Adrenal gland (tissue), 12 donors: ENCODE data around the gene IFT88. TPM values are rescaled to one million over a fixed set of nuclear protein-coding genes. Genes with fewer than 3 reads are reported as not detected.

ENCODE experiments used
- DNase-seq, 7 donors: peaks; one replicate each; pipeline ENCODE4 v3.0.0-alpha.2; 2019 to 2020
- H3K27ac ChIP-seq, 5 donors: fragments of 200-600 bp; sonication (generic) in 4 of 5; 1 replicate in 3 of 5; 2 replicates in 2 of 5; pipeline versions ENCODE4 v1.5.1 to v1.8.0; 2016 to 2020; ENCODE audit warnings: mild to moderate bottlenecking in 1 of 5
- H3K27me3 ChIP-seq: fragments of 200-600 bp; 2 replicates; pipeline ENCODE4 v1.8.0; 2021
- H3K36me3 ChIP-seq, 2 donors: fragments of 200-600 bp; replicated peaks in 1 of 2; 1 replicate in 1 of 2; 2 replicates in 1 of 2; pipeline versions ENCODE4 v1.5.1 to v1.8.0; 2018 to 2022
- H3K4me1 ChIP-seq, 2 donors: fragments of 200-600 bp; replicated peaks in 1 of 2; 1 replicate in 1 of 2; 2 replicates in 1 of 2; pipeline versions ENCODE4 v1.5.1 to v1.8.0; 2018 to 2021
- H3K4me3 ChIP-seq, 4 donors: fragments of 200-600 bp; sonication (generic) in 3 of 4; one replicate each; pipeline ENCODE4 v1.5.1; 2016 to 2018
- H3K9me3 ChIP-seq, 3 donors: fragments of 200-600 bp; sonication (generic) in 1 of 3; replicated peaks in 1 of 3; 1 replicate in 2 of 3; 2 replicates in 1 of 3; pipeline versions ENCODE4 v1.5.1 to v1.8.0; 2016 to 2021
- CTCF ChIP-seq, 6 experiments: fragments of 450-650 bp in 4 of 6; fragments of 200-600 bp in 2 of 6; sonication (generic) in 1 of 6; IDR thresholded peaks; 1 replicate in 5 of 6; 2 replicates in 1 of 6; pipeline versions ENCODE4 v1.5.1 to v1.8.0; 2016 to 2021; ENCODE audit warnings: antibody characterized with exemption in 6 of 6, mild to moderate bottlenecking in 2 of 6, moderate library complexity in 1 of 6
- POLR2A ChIP-seq, 2 donors: fragments of 450-650 bp; IDR thresholded peaks; one replicate each; pipeline ENCODE4 v1.6.1; 2017; ENCODE audit warnings: antibody characterized with exemption in 2 of 2, mild to moderate bottlenecking in 2 of 2, moderate library complexity in 1 of 2
- WGBS, 4 donors: extraction: QIAGEN DNeasy Blood & Tissue Kit in 2 of 4; methylation state at CpG; one replicate each; pipeline versions ENCODE4 v1.1.5 to v1.1.7; 2013 to 2017; 5-methylcytosine and 5-hydroxymethylcytosine counted together
- intact Hi-C, 2 donors: fragments of 100-400 bp; cut with DNase I; formaldehyde crosslinking; loops; one replicate each; pipeline versions ENCODE4 v1.14.1 to v1.15.0; 2022 to 2023
- polyA plus RNA-seq, 3 donors: library from polyadenylated mRNA; stranded (reverse); fragments of 200-250 nt in 2 of 3; fragments of 350-450 nt in 1 of 3; fragmentation: Illumina TruSeq in 1 of 3; extraction: RNeasy Lipid Tissue Mini Kit (QIAGEN cat#74804) in 1 of 3; gene quantifications; one replicate each; pipeline ENCODE4 v1.2.3, GENCODE V29; 2013 to 2014
- total RNA-seq, 9 donors: library from RNA; depleted of rRNA in 4 of 9; stranded (reverse); fragments of >200 nt in 4 of 9; fragments of 120-200 nt in 1 of 9; fragmentation: NEBNext Ultra II Directional in 1 of 9; extraction: Animal tissue kit (Norgen Biotek cat#: 25700) in 1 of 9; gene quantifications; one replicate each; pipeline versions ENCODE4 v1.1.0 to v1.2.4, GENCODE V29; 2013 to 2023
- donor health status: healthy with polysubstance abuse.
- donor health status: Bipolar disorder and iron deficiency.
- donor health status: DM: yes; HTN: yes; CAD: no.
- donor health status: DM: no; HTN: no; CAD: no.
- donor health status: DM: no; HTN: no; CAD: no.
- donor health status: DM: yes; HTN: yes; CAD: no.

The IFT88 gene
- total and polyA plus RNA-seq, 12 donors = 7.0 to 22.9 (median 15.2) TPM

- no peak for DNase-seq
- Histone ChIP-seq H3K27ac (no peak overlapping the region), H3K4me3 (no peak overlapping the region), H3K9me3 (peaks cover 0 to 6% (median 0%) of the 10 kb centered on the region in 3 donors), H3K27me3 (no peaks in the 10 kb centered on the region), H3K36me3 (no peaks in the 10 kb centered on the region), H3K4me1 (no peaks in the 10 kb centered on the region)
- intact Hi-C loops = no loop called here
- WGBS, 4 donors = 93 to 98% (median 96%) methylated on average over 4 of the region's 4 CpGs
- TF ChIP-seq CTCF (IDR thresholded peaks at IDR 0.05) = no peak
- TF ChIP-seq POLR2A (IDR thresholded peaks at IDR 0.05) = no peak
These were observed 57.3 kb downstream of the IFT88 start for GRCh38 chr13:20624213-20624612.

- TF ChIP-seq POLR2A (IDR thresholded peaks at IDR 0.05) = no peak
- no peak for TF ChIP-seq CTCF (IDR thresholded peaks at IDR 0.05)
- H3K9me3 ChIP-seq = no peaks in the 10 kb centered on the region
- WGBS, 4 donors = 92 to 100% (median 95%) methylated on average over 3 of the region's 3 CpGs
- intact Hi-C loops = no loop called here
- DNase-seq = no peak
- H3K36me3 ChIP-seq = no peaks in the 10 kb centered on the region
- no peak overlapping the region for H3K27ac ChIP-seq
- H3K4me3 ChIP-seq = no peak overlapping the region
- no peaks in the 10 kb centered on the region for H3K27me3 ChIP-seq
- no peaks in the 10 kb centered on the region for H3K4me1 ChIP-seq
These were observed 66.8 kb downstream of the IFT88 start for GRCh38 chr13:20633802-20634201.

GRCh38 chr13:20636079-20636478 lies 69.1 kb downstream of the IFT88 start:
- Histone ChIP-seq H3K36me3 (no peaks in the 10 kb centered on the region), H3K4me1 (no peaks in the 10 kb centered on the region), H3K4me3 (no peak overlapping the region), H3K9me3 (no peaks in the 10 kb centered on the region), H3K27me3 (no peaks in the 10 kb centered on the region), H3K27ac (no peak overlapping the region)
- TF ChIP-seq CTCF (IDR thresholded peaks at IDR 0.05) = no peak
- no peak for TF ChIP-seq POLR2A (IDR thresholded peaks at IDR 0.05)
- 98 to 100% (median 100%) methylated on average over 1 of the region's 1 CpG for WGBS, 4 donors
- intact Hi-C loops = no loop called here
- no peak for DNase-seq

GRCh38 chr13:20637811-20638210 lies 70.9 kb downstream of the IFT88 start:
- no peak for TF ChIP-seq CTCF (IDR thresholded peaks at IDR 0.05)
- no peak for TF ChIP-seq POLR2A (IDR thresholded peaks at IDR 0.05)
- Histone ChIP-seq H3K27me3 (no peaks in the 10 kb centered on the region), H3K4me1 (no peaks in the 10 kb centered on the region), H3K9me3 (no peaks in the 10 kb centered on the region), H3K36me3 (no peaks in the 10 kb centered on the region), H3K4me3 (no peak overlapping the region), H3K27ac (no peak overlapping the region)
- intact Hi-C loops = no loop called here
- 93 to 97% (median 94%) methylated on average over 5 of the region's 5 CpGs for WGBS, 4 donors
- no peak for DNase-seq
